ENCODE data around the gene CELF4.
"Not testable (repeated sequence)": the region's sequence is repeated elsewhere in the genome, so short reads cannot be mapped to it uniquely, and the experiment has no call there.

The CELF4 gene

GRCh38 chr18:37362158-37362890 is 203.3 kb downstream of the CELF4 start:
- no peak for DNase-seq (ENCODE audit: low spot score)
- TF ChIP-seq, protein P1, sequence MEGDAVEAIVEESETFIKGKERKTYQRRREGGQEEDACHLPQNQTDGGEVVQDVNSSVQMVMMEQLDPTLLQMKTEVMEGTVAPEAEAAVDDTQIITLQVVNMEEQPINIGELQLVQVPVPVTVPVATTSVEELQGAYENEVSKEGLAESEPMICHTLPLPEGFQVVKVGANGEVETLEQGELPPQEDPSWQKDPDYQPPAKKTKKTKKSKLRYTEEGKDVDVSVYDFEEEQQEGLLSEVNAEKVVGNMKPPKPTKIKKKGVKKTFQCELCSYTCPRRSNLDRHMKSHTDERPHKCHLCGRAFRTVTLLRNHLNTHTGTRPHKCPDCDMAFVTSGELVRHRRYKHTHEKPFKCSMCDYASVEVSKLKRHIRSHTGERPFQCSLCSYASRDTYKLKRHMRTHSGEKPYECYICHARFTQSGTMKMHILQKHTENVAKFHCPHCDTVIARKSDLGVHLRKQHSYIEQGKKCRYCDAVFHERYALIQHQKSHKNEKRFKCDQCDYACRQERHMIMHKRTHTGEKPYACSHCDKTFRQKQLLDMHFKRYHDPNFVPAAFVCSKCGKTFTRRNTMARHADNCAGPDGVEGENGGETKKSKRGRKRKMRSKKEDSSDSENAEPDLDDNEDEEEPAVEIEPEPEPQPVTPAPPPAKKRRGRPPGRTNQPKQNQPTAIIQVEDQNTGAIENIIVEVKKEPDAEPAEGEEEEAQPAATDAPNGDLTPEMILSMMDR (IDR thresholded peaks at IDR 0.05), result no peak
- Histone ChIP-seq H3K4me3 (no peak overlapping the region), H3K27ac (no peak overlapping the region)

GRCh38 chr18:37361335-37362157 is 204.1 kb downstream of the CELF4 start:
- TF ChIP-seq, protein P1 (IDR thresholded peaks at IDR 0.05), result no peak
- no peak for DNase-seq (ENCODE audit: low spot score)
- Histone ChIP-seq H3K4me3 (no peak overlapping the region), H3K27ac (no peak overlapping the region)

DNA sequence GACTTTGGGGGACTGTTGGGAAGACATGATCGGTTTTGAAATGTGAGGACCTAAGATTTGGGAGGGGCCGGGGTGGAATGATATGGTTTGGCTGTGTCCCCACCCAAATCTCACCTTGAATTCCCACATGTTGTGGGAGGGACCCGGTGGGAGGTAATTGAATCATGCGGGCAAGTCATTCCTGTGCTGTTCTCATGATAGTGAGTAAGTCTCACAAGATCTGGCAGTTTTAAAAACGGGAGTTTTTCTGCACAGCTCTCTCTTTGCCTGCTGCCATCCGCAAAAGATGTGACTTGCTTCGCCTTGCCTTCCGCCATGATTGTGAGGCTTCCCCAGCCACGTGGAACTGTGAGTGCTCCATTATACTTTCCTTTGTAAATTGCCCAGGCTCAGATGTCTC is 207.5 kb downstream of the CELF4 start:
- not testable (repeated sequence) for H3K27ac ChIP-seq; DNase-seq (ENCODE audit: low spot score); H3K4me3 ChIP-seq

DNA sequence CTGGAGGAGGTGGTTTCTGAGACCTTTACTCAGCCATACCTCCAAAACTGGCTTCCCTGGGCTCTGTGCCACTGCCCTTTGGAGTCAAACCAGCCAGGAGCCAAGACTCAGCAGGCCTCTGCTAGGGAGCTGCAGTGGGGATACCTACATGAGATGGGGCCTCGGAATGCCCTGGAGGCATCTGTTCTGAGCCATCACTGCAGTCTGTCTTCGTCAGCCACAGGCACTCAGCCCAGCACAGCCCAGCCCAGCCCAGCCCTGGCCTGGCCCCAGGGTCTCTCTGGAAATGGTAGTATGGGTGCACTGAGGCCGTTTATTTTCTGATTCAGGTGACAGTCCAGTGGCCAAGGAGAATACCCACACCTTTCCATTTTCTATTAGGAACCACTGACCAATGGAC is 209.8 kb downstream of the CELF4 start:
- no peak for DNase-seq (ENCODE audit: low spot score)
- H3K27ac ChIP-seq, result no peak overlapping the region

GRCh38 chr18:37351110-37351509 is 214.5 kb downstream of the CELF4 start:
- DNase-seq (ENCODE audit: low spot score), result no peak
- TF ChIP-seq, protein P1 (IDR thresholded peaks at IDR 0.05), result no peak
- no peak overlapping the region for H3K4me3 ChIP-seq
- H3K27ac ChIP-seq, result no peak overlapping the region

More for the DNA sequence above, 209.8 kb downstream of the CELF4 start:
- no peak overlapping the region for H3K4me3 ChIP-seq
- TF ChIP-seq, protein P1 (IDR thresholded peaks at IDR 0.05), result no peak

GRCh38 chr18:37348729-37349128 is 216.9 kb downstream of the CELF4 start:
- TF ChIP-seq, protein P1 (IDR thresholded peaks at IDR 0.05), result no peak
- no peak for DNase-seq (ENCODE audit: low spot score)
- no peak overlapping the region for H3K27ac ChIP-seq
- no peak overlapping the region for H3K4me3 ChIP-seq

DNA sequence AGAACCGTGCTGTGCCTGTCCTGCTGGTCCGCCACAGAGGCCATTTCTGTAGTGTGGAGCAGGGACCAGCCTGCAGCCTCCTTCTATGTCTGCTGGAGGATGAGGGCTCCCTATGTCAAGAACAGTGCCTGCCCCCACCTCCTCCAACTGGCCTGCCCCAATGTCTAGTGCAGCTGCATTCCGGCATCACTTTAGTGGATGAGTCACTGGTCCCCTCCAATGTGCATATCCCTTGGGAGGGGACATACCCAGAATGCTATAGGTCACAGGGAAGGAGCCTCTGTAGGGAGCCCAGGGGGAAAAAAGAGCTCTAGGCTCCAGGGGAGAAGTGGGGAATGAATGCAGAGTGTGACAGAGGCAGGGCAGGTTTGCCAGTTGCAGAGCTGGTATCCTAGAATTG is 219.6 kb downstream of the CELF4 start:
- TF ChIP-seq, protein P1 (IDR thresholded peaks at IDR 0.05), result no peak
- no peak overlapping the region for H3K27ac ChIP-seq
- no peak for DNase-seq (ENCODE audit: low spot score)
- no peak overlapping the region for H3K4me3 ChIP-seq

All from coronary artery (tissue), 2 donors.